Ovary (tissue), 3 donors: Measurements from ENCODE around the gene KRTAP1-1.

Experiments used
- CTCF ChIP-seq, 3 donors: fragments of 450-650 bp in 2 of 3; fragments of 200-600 bp in 1 of 3; IDR thresholded peaks; one replicate each; pipeline versions ENCODE4 v1.5.1 to v1.8.0; 2016 to 2022; ENCODE audit warnings: antibody characterized with exemption in 3 of 3, mild to moderate bottlenecking in 1 of 3
- EP300 ChIP-seq: sonication (generic); formaldehyde crosslinking; IDR thresholded peaks from one replicate; pipeline ENCODE4 v1.6.1; 2017; ENCODE audit warnings: antibody characterized with exemption
- POLR2A ChIP-seq: fragments of 450-650 bp; IDR thresholded peaks from one replicate; pipeline ENCODE4 v1.6.1; 2017; ENCODE audit warnings: antibody characterized with exemption, mild to moderate bottlenecking, moderate library complexity
- donor health status: DM: no; HTN: no; CAD: no.

- TF ChIP-seq POLR2A: no peak
- no peak for TF ChIP-seq CTCF (IDR thresholded peaks at IDR 0.05)
- TF ChIP-seq EP300: no peak
Observed at GRCh38 chr17:41071606-41072360, 30.5 kb upstream of the KRTAP1-1 start.
